HUES64 (cell line): ENCODE results near the gene PTPN6.

Source experiments
- H3K27ac ChIP-seq: 2 replicates; pipeline ENCODE4 v1.7.0; 2013; ENCODE audit warnings: low read depth, low read length, inconsistent platforms
- H3K27me3 ChIP-seq: 2 replicates; pipeline ENCODE4 v1.6.1; 2013; ENCODE audit warnings: mild to moderate bottlenecking, low read length; ENCODE audit not compliant: insufficient read depth
- H3K36me3 ChIP-seq: 2 replicates; pipeline ENCODE4 v1.6.1; 2013; ENCODE audit warnings: mild to moderate bottlenecking, low read length; ENCODE audit not compliant: insufficient read depth
- H3K4me1 ChIP-seq: 2 replicates; pipeline ENCODE4 v1.6.1; 2013; ENCODE audit warnings: mild to moderate bottlenecking, low read length, moderate library complexity; ENCODE audit not compliant: insufficient read depth
- H3K4me3 ChIP-seq: 2 replicates; pipeline ENCODE4 v1.5.1; 2013; ENCODE audit warnings: mild to moderate bottlenecking, low read length, moderate library complexity
- H3K9ac ChIP-seq: 2 replicates; pipeline ENCODE4 v1.6.1; 2013; ENCODE audit warnings: mild to moderate bottlenecking, low read depth, low read length
- H3K9me3 ChIP-seq: 2 replicates; pipeline ENCODE4 v1.6.1; 2013; ENCODE audit warnings: low read depth, low read length; ENCODE audit not compliant: insufficient read depth
- whole genome bisulfite sequencing: fragments of 150-250, 120-280 bp; methylation state at CpG from one replicate; pipeline ENCODE4 v1.1.7; 2013; ENCODE audit warnings: missing lambda C conversion rate; 5-methylcytosine and 5-hydroxymethylcytosine counted together

PTPN6 gene

GRCh38 chr12:7004840-7005239 is 53.7 kb downstream of the PTPN6 start:
- no peak overlapping the region for H3K4me3 ChIP-seq
- no peak overlapping the region for H3K27ac ChIP-seq
- WGBS: 99% methylated on average over 2 of the region's 2 CpGs
- no peaks in the 10 kb centered on the region for H3K4me1 ChIP-seq
- no peak overlapping the region for H3K9ac ChIP-seq
- H3K27me3 ChIP-seq: no peaks in the 10 kb centered on the region
- no peaks in the 10 kb centered on the region for H3K9me3 ChIP-seq
- H3K36me3 ChIP-seq: peaks cover 20% of the 10 kb centered on the region

DNA sequence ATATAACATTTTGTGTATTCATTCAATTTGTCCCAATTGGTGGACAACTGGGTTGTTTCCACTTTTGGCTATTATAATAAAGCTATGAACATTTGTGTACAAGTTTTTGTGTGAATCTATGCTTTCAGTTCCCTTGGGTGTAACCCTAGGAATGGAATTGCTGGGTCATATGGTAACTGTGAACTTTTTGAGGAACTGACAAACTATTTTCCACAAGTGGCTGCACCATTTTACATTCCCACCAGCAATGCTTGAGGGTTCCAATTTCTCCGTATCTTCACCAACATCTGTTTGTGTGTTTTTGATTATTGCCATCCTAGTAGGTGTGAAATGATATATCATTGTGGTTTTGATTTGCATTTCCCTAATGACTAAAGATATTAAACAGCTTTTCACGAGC is 54.2 kb downstream of the PTPN6 start:
- Histone ChIP-seq H3K9me3 (no peaks in the 10 kb centered on the region), H3K4me3 (no peak overlapping the region), H3K36me3 (peaks cover 21% of the 10 kb centered on the region), H3K9ac (no peak overlapping the region), H3K4me1 (no peaks in the 10 kb centered on the region), H3K27me3 (no peaks in the 10 kb centered on the region), H3K27ac (no peak overlapping the region)
- WGBS: no CpG with 5 or more reads among the region's 2 CpGs

- Histone ChIP-seq H3K4me3 (no peak overlapping the region), H3K27me3 (no peaks in the 10 kb centered on the region), H3K36me3 (peaks cover 23% of the 10 kb centered on the region), H3K9me3 (no peaks in the 10 kb centered on the region), H3K9ac (no peak overlapping the region), H3K27ac (no peak overlapping the region), H3K4me1 (no peaks in the 10 kb centered on the region)
- WGBS: 95% methylated on average over 2 of the region's 3 CpGs
Observed at GRCh38 chr12:7006639-7007038, 55.5 kb downstream of the PTPN6 start.

- H3K9me3 ChIP-seq: no peaks in the 10 kb centered on the region
- no peak overlapping the region for H3K4me3 ChIP-seq
- 94% methylated on average over 2 of the region's 2 CpGs for WGBS
- no peaks in the 10 kb centered on the region for H3K27me3 ChIP-seq
- H3K36me3 ChIP-seq: peaks cover 37% of the 10 kb centered on the region
- H3K4me1 ChIP-seq: no peaks in the 10 kb centered on the region; the same call in 1 of the 2 replicates
- no peak overlapping the region for H3K27ac ChIP-seq
- H3K9ac ChIP-seq: no peak overlapping the region
Observed at GRCh38 chr12:7008864-7009263, 57.7 kb downstream of the PTPN6 start.

DNA sequence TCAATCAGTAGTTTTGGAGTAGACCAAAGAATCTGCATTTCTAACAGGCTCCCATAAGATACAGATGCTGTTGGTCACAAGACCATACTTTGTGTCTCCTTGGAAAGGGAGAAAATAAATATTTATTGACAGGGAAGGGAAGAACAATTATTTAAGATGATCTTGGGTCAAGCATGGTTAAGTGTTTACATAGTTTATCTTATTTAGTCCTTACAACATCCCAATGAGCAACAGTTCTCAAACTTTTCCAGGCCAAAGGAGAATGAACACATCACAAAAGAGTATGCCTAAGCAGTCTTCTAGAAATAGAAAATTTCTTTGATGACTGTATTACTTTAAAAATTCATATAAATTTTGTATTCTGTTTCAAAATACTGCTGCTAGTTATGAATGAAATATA is 58.4 kb downstream of the PTPN6 start:
- no peak overlapping the region for H3K27ac ChIP-seq
- no peaks in the 10 kb centered on the region for H3K9me3 ChIP-seq
- no peak overlapping the region for H3K9ac ChIP-seq
- H3K27me3 ChIP-seq: no peaks in the 10 kb centered on the region
- no peaks in the 10 kb centered on the region; the same call in 1 of the 2 replicates for H3K4me1 ChIP-seq
- peaks cover 41% of the 10 kb centered on the region for H3K36me3 ChIP-seq
- H3K4me3 ChIP-seq: no peak overlapping the region
